Measurements from ENCODE around the gene GLB1L2.

GLB1L2 gene

GRCh38 chr11:134370526-134371435 is 39.0 kb downstream of the GLB1L2 start:
- DNase-seq: no peak

GRCh38 chr11:134371436-134372185 is 39.8 kb downstream of the GLB1L2 start:
- no peak for DNase-seq

- DNase-seq: no peak
Measured at GRCh38 chr11:134372536-134372935, 40.7 kb downstream of the GLB1L2 start.

GRCh38 chr11:134372961-134373360 is 41.2 kb downstream of the GLB1L2 start:
- DNase-seq: no peak

- DNase-seq: no peak
Measured at GRCh38 chr11:134373591-134374052, 41.8 kb downstream of the GLB1L2 start.

GRCh38 chr11:134374171-134374570 is 42.4 kb downstream of the GLB1L2 start:
- no peak for DNase-seq

- no peak for DNase-seq
Measured at GRCh38 chr11:134374891-134375550, 43.2 kb downstream of the GLB1L2 start.

GRCh38 chr11:134376150-134376921 is 44.5 kb downstream of the GLB1L2 start:
- DNase-seq: no peak

GRCh38 chr11:134377876-134378275 is 46.1 kb downstream of the GLB1L2 start:
- no peak for DNase-seq

GRCh38 chr11:134379241-134379640 is 47.5 kb downstream of the GLB1L2 start:
- no peak for DNase-seq

- no peak for DNase-seq
Measured at GRCh38 chr11:134380229-134380628, 48.4 kb downstream of the GLB1L2 start.

- no peak for DNase-seq
Measured at GRCh38 chr11:134380785-134381184, 49.0 kb downstream of the GLB1L2 start.

GRCh38 chr11:134382257-134382656 is 50.5 kb downstream of the GLB1L2 start:
- no peak for DNase-seq

GRCh38 chr11:134382830-134383229 is 51.0 kb downstream of the GLB1L2 start:
- DNase-seq: no peak

GRCh38 chr11:134383576-134384221 is 51.9 kb downstream of the GLB1L2 start:
- no peak for DNase-seq

- DNase-seq: no peak
Measured at GRCh38 chr11:134384406-134384805, 52.6 kb downstream of the GLB1L2 start.

GRCh38 chr11:134385171-134385570 is 53.4 kb downstream of the GLB1L2 start:
- DNase-seq: no peak

GRCh38 chr11:134385774-134386565 is 54.2 kb downstream of the GLB1L2 start:
- DNase-seq: no peak

- no peak for DNase-seq
Measured at GRCh38 chr11:134386945-134387344, 55.2 kb downstream of the GLB1L2 start.

GRCh38 chr11:134387501-134387900 is 55.7 kb downstream of the GLB1L2 start:
- DNase-seq: no peak

- DNase-seq: no peak
Measured at GRCh38 chr11:134388590-134388989, 56.8 kb downstream of the GLB1L2 start.

Measured in activated CD4-positive, alpha-beta T cell treated with anti-CD3 and anti-CD28 coated beads for 1 hour (primary cell).